HEK293T (cell line): ENCODE results near the gene OAS2.

Source experiments
- BHLHE40 ChIP-seq: fragments of 450-650 bp; IDR thresholded peaks from 2 replicates; pipeline ENCODE4 v1.6.1; 2016; ENCODE audit warnings: mild to moderate bottlenecking, moderate library complexity, borderline replicate concordance
- CTBP1 ChIP-seq: fragments of 450-650 bp; IDR thresholded peaks from 2 replicates; pipeline ENCODE4 v1.6.1; 2016; ENCODE audit warnings: borderline replicate concordance
- FOXM1 ChIP-seq: fragments of 450-650 bp; IDR thresholded peaks from 2 replicates; pipeline ENCODE4 v1.6.1; 2017; ENCODE audit warnings: mild to moderate bottlenecking, borderline replicate concordance
- PKNOX1 ChIP-seq: fragments of 450-650 bp; IDR thresholded peaks from 2 replicates; pipeline ENCODE4 v1.6.1; 2016
- SP1 ChIP-seq: fragments of 450-650 bp; IDR thresholded peaks from 2 replicates; pipeline ENCODE4 v1.6.1; 2017
- SUZ12 ChIP-seq: fragments of 450-650 bp; IDR thresholded peaks from 2 replicates; pipeline ENCODE4 v1.6.1; 2016; ENCODE audit warnings: mild to moderate bottlenecking
- TARDBP ChIP-seq: fragments of 450-650 bp; IDR thresholded peaks from 2 replicates; pipeline ENCODE4 v1.6.1; 2016

- TF ChIP-seq SUZ12 (no peak), TARDBP (no peak), FOXM1 (no peak), SP1 (no peak), CTBP1 (no peak), BHLHE40 (no peak), PKNOX1 (no peak)
These were observed 27.4 kb downstream of the OAS2 start for GRCh38 chr12:113005762-113006161.
